Endothelial cell of umbilical vein (primary cell): ENCODE results near the gene JUND.

Source experiments
- CTCF ChIP-seq, 2 donors: IDR thresholded peaks; 1 replicate in 1 of 2; 2 replicates in 1 of 2; pipeline ENCODE4 v1.5.1; 2011; ENCODE audit warnings: low read length in 2 of 2, mild to moderate bottlenecking in 2 of 2, moderate library complexity in 2 of 2, control low read depth in 1 of 2, inconsistent platforms in 1 of 2, low read depth in 1 of 2; ENCODE audit not compliant: insufficient read depth in 1 of 2; ENCODE audit errors: extremely low read depth in 1 of 2
- EZH2 ChIP-seq: IDR thresholded peaks from 2 replicates; pipeline ENCODE4 v1.6.1; 2012; ENCODE audit warnings: borderline replicate concordance, low read depth, mild to moderate bottlenecking, moderate library complexity, low read length, inconsistent platforms; ENCODE audit not compliant: severe bottlenecking
- FOS ChIP-seq: IDR thresholded peaks from 2 replicates; pipeline ENCODE4 v1.6.1; 2011; ENCODE audit warnings: mild to moderate bottlenecking, low read length, moderate library complexity, borderline replicate concordance; ENCODE audit not compliant: insufficient read depth
- JUN ChIP-seq: IDR thresholded peaks from 2 replicates; pipeline ENCODE4 v1.6.1; 2011; ENCODE audit warnings: borderline replicate concordance, low read depth; ENCODE audit not compliant: insufficient read length, insufficient read depth
- MAX ChIP-seq: IDR thresholded peaks from 2 replicates; pipeline ENCODE4 v1.6.1; 2011; ENCODE audit not compliant: insufficient read depth, insufficient read length
- MYC ChIP-seq: IDR thresholded peaks from one replicate; pipeline ENCODE4 v1.6.1; 2011; ENCODE audit warnings: mild to moderate bottlenecking, low read depth, low read length
- POLR2A ChIP-seq: IDR thresholded peaks from 2 replicates; pipeline ENCODE4 v1.6.1; 2012; ENCODE audit warnings: low read depth, mild to moderate bottlenecking, control low read depth, low read length
- POLR2AphosphoS5 ChIP-seq: IDR thresholded peaks from 2 replicates; pipeline ENCODE4 v1.6.1; 2012; ENCODE audit warnings: low read depth, mild to moderate bottlenecking, control low read depth, low read length, moderate library complexity; ENCODE audit not compliant: insufficient read depth

GRCh38 chr19:18289471-18290301 is 8.3 kb upstream of the JUND start:
- no peak for TF ChIP-seq EZH2
- TF ChIP-seq CTCF (IDR thresholded peaks at IDR 0.05; ENCODE audit: extremely low read depth in 1 of 2, insufficient read depth in 1 of 2, low read depth in 1 of 2, low read length in 2 of 2) = no peak
- no peak for TF ChIP-seq POLR2A
- TF ChIP-seq POLR2AphosphoS5 = no peak
- TF ChIP-seq FOS = no peak
- no peak for TF ChIP-seq JUN
- no peak for TF ChIP-seq MYC
- no peak for TF ChIP-seq MAX
